Common myeloid progenitor, CD34-positive (primary cell): ENCODE results near the gene CAPN7.

ENCODE experiments used
- CTCF ChIA-PET: fragments of 350-600 bp; sonication (Branson Sonifier 250); formaldehyde crosslinking; loops from one replicate; lab custom pipeline; 2021; ENCODE audit warnings: antibody characterized with exemption; lab: Charles Lee
- POLR2A ChIA-PET: fragments of 350-600 bp; sonication (Branson Sonifier 250); formaldehyde crosslinking; loops from one replicate; lab custom pipeline; 2021; ENCODE audit warnings: antibody characterized with exemption; lab: Charles Lee
- DNase-seq, 3 donors: peaks; one replicate each; pipeline versions ENCODE4 v3.0.0 to v3.0.0-alpha.2; 2013
- H3K27ac ChIP-seq, 2 experiments: 1 replicate in 1 of 2; 2 replicates in 1 of 2; pipeline ENCODE4 v1.7.0; 2013; ENCODE audit warnings: inconsistent platforms in 2 of 2, low read length in 2 of 2, mild to moderate bottlenecking in 2 of 2, low read depth in 1 of 2, moderate library complexity in 1 of 2; ENCODE audit not compliant: severe bottlenecking in 2 of 2, insufficient read depth in 1 of 2, poor library complexity in 1 of 2
- H3K27me3 ChIP-seq, 5 experiments: replicated peaks in 2 of 5; 1 replicate in 3 of 5; 2 replicates in 2 of 5; pipeline versions ENCODE4 v1.6.1 to v1.7.0; 2013; ENCODE audit warnings: low read length in 4 of 5, mild to moderate bottlenecking in 2 of 5, moderate library complexity in 2 of 5, inconsistent platforms in 1 of 5; ENCODE audit not compliant: insufficient read depth in 5 of 5, control insufficient read depth in 4 of 5
- H3K36me3 ChIP-seq, 4 experiments: 1 replicate in 2 of 4; 2 replicates in 2 of 4; pipeline versions ENCODE4 v1.6.1 to v1.7.0; 2013; ENCODE audit warnings: low read length in 3 of 4, control low read depth in 1 of 4, mild to moderate bottlenecking in 1 of 4; ENCODE audit not compliant: control insufficient read depth in 4 of 4, insufficient read depth in 4 of 4
- H3K4me1 ChIP-seq, 4 experiments: 1 replicate in 3 of 4; 2 replicates in 1 of 4; pipeline versions ENCODE4 v1.6.1 to v1.7.1; 2013; ENCODE audit warnings: low read length in 3 of 4, mild to moderate bottlenecking in 3 of 4, control low read depth in 1 of 4, inconsistent platforms in 1 of 4, moderate library complexity in 1 of 4; ENCODE audit not compliant: control insufficient read depth in 4 of 4, insufficient read depth in 4 of 4; ENCODE audit errors: control extremely low read depth in 1 of 4
- H3K4me3 ChIP-seq, 7 experiments: 1 replicate in 4 of 7; 2 replicates in 3 of 7; pipeline versions ENCODE4 v1.5.1 to v1.7.0; 2013; ENCODE audit warnings: mild to moderate bottlenecking in 7 of 7, low read length in 6 of 7, moderate library complexity in 6 of 7, inconsistent platforms in 2 of 7, low read depth in 2 of 7, control low read depth in 1 of 7; ENCODE audit not compliant: insufficient read depth in 4 of 7, control insufficient read depth in 1 of 7; ENCODE audit errors: extremely low read depth in 1 of 7
- H3K9me3 ChIP-seq, 5 experiments: 1 replicate in 4 of 5; 2 replicates in 1 of 5; pipeline versions ENCODE4 v1.6.1 to v1.7.1; 2013; ENCODE audit warnings: low read length in 4 of 5, mild to moderate bottlenecking in 2 of 5, inconsistent platforms in 1 of 5, low read depth in 1 of 5, moderate library complexity in 1 of 5; ENCODE audit not compliant: control insufficient read depth in 4 of 5, insufficient read depth in 2 of 5; ENCODE audit errors: control extremely low read depth in 1 of 5
- WGBS: methylation state at CpG from one replicate; pipeline ENCODE4 v1.1.5; 2013; ENCODE audit not compliant: insufficient coverage; 5-methylcytosine and 5-hydroxymethylcytosine counted together

CAPN7 gene

DNA sequence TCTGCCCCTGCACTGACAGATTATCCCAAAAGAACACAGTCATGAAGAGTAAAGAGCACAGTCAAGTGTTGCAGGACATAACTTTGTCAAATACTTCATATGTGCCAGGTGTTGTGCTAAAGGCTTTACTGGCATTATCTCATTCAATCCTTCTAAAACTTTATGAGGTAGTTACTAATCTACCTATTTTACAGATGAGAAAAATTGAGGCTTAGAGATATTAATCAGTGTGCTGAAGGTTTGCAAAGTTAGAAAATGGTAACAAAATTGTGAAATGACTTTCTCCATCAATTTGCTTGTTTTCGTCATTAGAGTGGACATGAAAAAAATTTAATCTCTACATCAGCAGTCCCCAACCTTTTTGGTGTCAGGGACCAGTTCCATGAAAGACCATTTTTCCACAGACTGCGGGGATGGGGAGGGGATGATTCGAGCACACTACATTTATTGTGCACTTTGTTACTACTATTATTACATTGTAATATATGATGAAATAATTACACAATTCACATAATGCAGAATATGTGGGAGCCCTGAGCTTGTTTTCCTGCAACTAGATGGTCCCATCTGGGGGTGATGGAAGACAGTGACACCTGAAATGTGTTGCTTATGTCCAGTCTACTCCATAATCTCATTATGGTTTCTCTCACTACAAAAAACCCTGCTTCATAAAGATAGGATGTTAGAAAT lies 8.6 kb upstream of the CAPN7 start:
- H3K36me3 ChIP-seq: no peaks in the 10 kb centered on the region
- H3K27ac ChIP-seq: no peak overlapping the region
- no peaks in the 10 kb centered on the region for H3K9me3 ChIP-seq
- H3K27me3 ChIP-seq: peaks cover 0 to 1% (median 0%) of the 10 kb centered on the region in 5 experiments
- ChIA-PET CTCF (interaction anchor here (0.9 to 1.8 kb wide), 3 partner anchors 8 to 315 kb away, joined by 3 to 11 read pairs (median 3); partner anchors contain the start of gene CAPN7), POLR2A (interaction anchor here (1.1 kb wide), 1 partner anchor 8 kb away, joined by 3 read pairs; the partner anchor contains the start of gene CAPN7)
- WGBS: no CpG with 5 or more reads among the region's 3 CpGs
- peaks cover 0 to 5% (median 4%) of the 10 kb centered on the region in 4 experiments for H3K4me1 ChIP-seq
- DNase-seq: no peak
- no peak overlapping the region for H3K4me3 ChIP-seq

DNA sequence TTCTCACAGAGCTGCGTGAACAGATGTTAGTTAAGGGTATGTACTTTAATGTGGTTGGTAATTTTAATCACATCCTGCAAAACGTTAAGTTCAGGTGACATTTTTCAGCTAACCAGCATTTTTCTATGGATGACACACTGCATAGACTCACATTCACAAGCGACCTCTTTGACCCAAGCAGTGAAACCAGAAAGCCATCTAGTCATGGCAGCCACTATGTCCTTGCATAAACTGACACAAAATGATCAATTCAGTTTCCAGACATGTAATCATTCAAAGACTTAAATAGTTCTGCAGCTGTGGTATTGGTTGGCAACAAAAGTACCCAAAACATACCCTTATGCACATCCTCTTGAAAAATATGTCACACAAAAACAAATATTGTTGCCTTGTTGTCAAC lies 7.4 kb upstream of the CAPN7 start:
- Histone ChIP-seq H3K27ac (no peak overlapping the region), H3K4me1 (peaks cover 0 to 5% (median 4%) of the 10 kb centered on the region in 4 experiments), H3K27me3 (peaks cover 0 to 1% (median 0%) of the 10 kb centered on the region in 5 experiments), H3K36me3 (no peaks in the 10 kb centered on the region), H3K9me3 (no peaks in the 10 kb centered on the region), H3K4me3 (no peak overlapping the region)
- CTCF ChIA-PET: interaction anchor here (1.2 kb wide), 2 partner anchors 13 to 41 kb away, joined by 3 read pairs; no protein-coding TSS in a partner anchor
- no peak for DNase-seq
- 65% methylated on average over 2 of the region's 3 CpGs for WGBS
- POLR2A ChIA-PET: no interaction called here

DNA sequence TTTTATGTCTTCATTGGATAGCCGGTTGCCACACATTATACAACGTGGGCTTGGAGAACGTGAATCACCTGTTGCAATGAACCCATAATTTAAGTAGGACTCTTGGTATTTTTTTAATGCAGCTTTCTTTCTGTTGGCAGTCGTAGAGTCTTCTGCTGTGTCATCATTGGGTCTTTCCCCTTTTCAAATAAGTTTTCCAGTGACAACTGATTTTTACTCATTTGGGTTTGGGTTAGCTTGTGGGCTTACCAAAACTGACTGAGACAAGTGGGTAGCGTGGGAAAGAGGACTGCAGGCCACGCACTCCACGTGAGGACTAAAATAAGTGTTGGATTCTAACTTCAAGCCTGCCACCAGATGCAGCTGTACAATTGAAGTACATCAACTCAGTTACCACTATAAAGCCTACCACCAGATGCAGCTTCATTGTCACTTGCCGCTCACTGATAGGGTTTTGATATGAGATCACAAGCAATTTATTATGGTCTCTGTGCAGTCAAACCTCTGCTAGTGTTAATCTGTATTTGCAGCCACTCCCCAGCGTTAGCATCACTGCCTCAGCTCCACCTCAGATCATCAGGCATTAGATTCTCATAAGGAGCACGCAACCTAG lies 6.4 kb upstream of the CAPN7 start:
- peak in 2 of 3 donors; percentile 67 to 68 for DNase-seq
- Histone ChIP-seq H3K9me3 (no peaks in the 10 kb centered on the region), H3K27ac (no peak overlapping the region), H3K4me1 (peaks cover 0 to 5% (median 4%) of the 10 kb centered on the region in 4 experiments), H3K36me3 (no peaks in the 10 kb centered on the region), H3K27me3 (peaks cover 0 to 1% (median 0%) of the 10 kb centered on the region in 5 experiments), H3K4me3 (no peak overlapping the region)
- 69% methylated on average over 9 of the region's 10 CpGs for WGBS
- CTCF ChIA-PET: interaction anchor here (0.9 to 1.4 kb wide), 4 partner anchors 14 to 199 kb away, joined by 3 to 4 read pairs (median 3); no protein-coding TSS in a partner anchor
- POLR2A ChIA-PET: no interaction called here

DNA sequence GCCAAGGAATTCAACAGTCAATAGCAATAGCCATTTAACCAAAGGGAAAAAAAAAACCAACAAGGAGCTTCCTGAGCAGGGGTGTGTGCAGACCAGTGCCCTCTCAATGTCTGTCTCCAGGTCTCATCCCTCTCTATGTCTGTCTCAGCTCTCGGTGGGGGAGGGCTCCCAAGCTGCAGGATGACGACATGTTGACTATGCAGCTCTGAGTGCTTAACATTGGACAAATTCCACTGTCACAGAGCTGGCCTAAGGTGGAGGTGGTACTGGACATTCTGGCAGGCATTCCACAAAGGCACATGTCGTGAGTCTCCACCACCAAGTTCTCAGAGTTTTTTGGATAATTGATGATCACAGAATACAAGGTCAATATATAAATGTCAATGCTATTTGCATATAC lies 2.0 kb upstream of the CAPN7 start:
- Histone ChIP-seq H3K27me3 (no peaks in the 10 kb centered on the region), H3K36me3 (no peaks in the 10 kb centered on the region), H3K27ac (no peak overlapping the region), H3K4me3 (no peak overlapping the region), H3K4me1 (peaks cover 8 to 24% (median 19%) of the 10 kb centered on the region in 4 experiments), H3K9me3 (no peaks in the 10 kb centered on the region)
- ChIA-PET CTCF (interaction anchor here (0.8 to 5.4 kb wide), 14 partner anchors 8 to 354 kb away, joined by 3 to 29 read pairs (median 6); no protein-coding TSS in a partner anchor), POLR2A (no interaction called here)
- WGBS: 100% methylated on average over 1 of the region's 3 CpGs
- DNase-seq: no peak

DNA sequence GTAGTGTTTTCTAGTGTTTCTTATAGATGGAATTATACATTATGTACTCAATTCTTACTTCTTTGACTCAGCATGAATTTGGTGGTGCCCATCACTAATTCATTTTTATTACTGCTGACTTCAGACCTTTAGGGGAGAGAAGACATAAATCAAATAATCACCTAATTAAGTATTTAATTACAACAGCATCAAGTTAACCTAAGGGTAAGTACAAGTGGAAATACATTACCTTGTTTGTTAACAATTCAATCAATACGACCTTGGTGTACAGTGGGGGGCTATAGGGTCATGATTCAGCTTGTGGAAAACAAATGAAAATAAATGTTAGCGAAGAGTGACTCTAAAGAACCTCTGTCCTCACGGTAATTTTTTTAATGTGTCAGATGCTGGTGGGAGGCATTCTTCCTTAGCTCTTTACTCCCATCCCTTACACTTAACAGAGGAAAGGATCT lies 538 bp upstream of the CAPN7 start:
- peak overlapping the region in 6 of 7 experiments; percentile 83 to 97 (median 94) for H3K4me3 ChIP-seq
- WGBS: no CpG with 5 or more reads among the region's 3 CpGs
- H3K9me3 ChIP-seq: no peaks in the 10 kb centered on the region
- POLR2A ChIA-PET: interaction anchor here (1.0 kb wide), 1 partner anchor 9 kb away, joined by 3 read pairs; no protein-coding TSS in a partner anchor
- CTCF ChIA-PET: interaction anchor here (0.6 to 5.4 kb wide), 12 partner anchors 8 to 391 kb away, joined by 3 to 29 read pairs (median 3); no protein-coding TSS in a partner anchor
- peaks cover 8 to 20% (median 15%) of the 10 kb centered on the region in 4 experiments for H3K4me1 ChIP-seq
- DNase-seq: no peak
- H3K36me3 ChIP-seq: peaks cover 0 to 3% (median 2%) of the 10 kb centered on the region in 4 experiments
- H3K27ac ChIP-seq: peak overlapping the region; percentile 43 to 90
- no peaks in the 10 kb centered on the region for H3K27me3 ChIP-seq

DNA sequence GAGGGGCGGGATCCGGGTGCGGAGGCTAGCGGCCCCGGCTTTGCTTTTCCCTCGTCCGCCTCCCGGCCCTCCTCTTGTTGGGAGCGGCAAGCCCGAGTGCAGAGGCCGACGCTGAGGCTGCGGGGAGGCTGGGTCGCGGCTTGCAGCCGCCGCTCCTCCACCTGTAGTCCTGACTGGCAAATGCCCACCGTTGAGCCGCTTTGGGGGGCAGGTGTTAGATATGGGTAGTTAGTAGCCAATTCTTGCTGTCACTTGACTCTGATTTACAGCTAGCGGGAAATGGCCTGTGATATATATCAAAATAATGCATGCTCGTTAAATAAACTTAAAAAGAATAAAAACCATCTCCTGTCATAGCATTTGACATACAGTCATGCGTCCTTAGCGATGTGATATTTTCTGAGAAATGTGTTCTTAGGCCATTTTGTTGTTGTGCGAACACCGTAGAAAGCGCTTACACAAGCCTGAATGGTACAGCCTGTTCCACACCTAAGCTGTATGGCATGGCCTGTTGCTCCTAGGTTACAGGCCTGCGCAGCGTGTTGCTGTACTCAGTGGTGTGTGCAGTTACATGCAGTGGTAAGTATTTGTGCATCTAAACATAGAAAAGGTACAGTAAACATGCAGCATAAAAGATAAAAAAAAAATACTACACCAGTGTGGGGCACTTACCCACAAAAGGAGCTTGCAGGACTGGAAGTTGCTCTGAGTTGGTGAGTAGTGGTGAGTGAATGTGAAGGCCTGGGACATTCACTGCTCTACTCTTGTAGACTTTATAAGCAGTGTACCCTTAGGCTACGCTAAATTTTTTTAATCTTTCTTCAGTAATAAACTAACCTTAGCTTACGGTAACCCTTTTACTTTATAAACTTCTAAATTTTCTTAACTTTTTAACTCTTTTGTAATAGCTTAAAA lies 873 bp downstream of the CAPN7 start:
- DNase-seq: peak; percentile 28 to 72 (median 61)
- POLR2A ChIA-PET: interaction anchor here (0.6 to 1.0 kb wide), 3 partner anchors 149 to 1315 kb away, joined by 3 to 4 read pairs (median 4); no protein-coding TSS in a partner anchor

More for the DNA sequence above, 873 bp downstream of the CAPN7 start:
- no peaks in the 10 kb centered on the region for H3K27me3 ChIP-seq
- peaks cover 3 to 7% (median 7%) of the 10 kb centered on the region in 4 experiments for H3K36me3 ChIP-seq
- CTCF ChIA-PET: interaction anchor here (0.8 to 5.4 kb wide), 8 partner anchors 11 to 98 kb away, joined by 3 to 29 read pairs (median 3); no protein-coding TSS in a partner anchor
- H3K4me1 ChIP-seq: peaks cover 8 to 22% (median 15%) of the 10 kb centered on the region in 4 experiments
- H3K4me3 ChIP-seq: peak overlapping the region; percentile 82 to 97 (median 93)
- no peaks in the 10 kb centered on the region for H3K9me3 ChIP-seq
- 0% methylated on average over 11 of the region's 30 CpGs for WGBS
- H3K27ac ChIP-seq: peak overlapping the region; percentile 86 to 90
